ENCODE results near the gene DCC. TPM values are rescaled to one million over a fixed set of nuclear protein-coding genes. Genes with fewer than 3 reads are reported as not detected.

The DCC gene
- total and polyA plus RNA-seq, 11 donors = 0.02 TPM; not detected in 10

- Histone ChIP-seq H3K4me1 (no peaks in the 10 kb centered on the region), H3K27ac (no peak overlapping the region), H3K36me3 (no peaks in the 10 kb centered on the region), H3K4me3 (no peak overlapping the region), H3K9me3 (no peaks in the 10 kb centered on the region), H3K27me3 (no peaks in the 10 kb centered on the region)
- intact Hi-C loops (cut with DNase I) = loop anchor here in 1 of 10 donors (10.0 kb wide), 1 partner anchor 64 kb away; no protein-coding TSS in a partner anchor
- TF ChIP-seq POLR2A (IDR thresholded peaks at IDR 0.05) (no peak), CTCF (IDR thresholded peaks at IDR 0.05) (no peak)
- 41 to 61% (median 50%) methylated on average over 1 of the region's 1 CpG for WGBS, 4 donors
- ATAC-seq (no peak), DNase-seq (no peak)
Measured at GRCh38 chr18:53028565-53028964, 688.6 kb downstream of the DCC start.

GRCh38 chr18:53033128-53033527, 693.1 kb downstream of the DCC start:
- Histone ChIP-seq H3K9me3 (no peaks in the 10 kb centered on the region), H3K27ac (no peak overlapping the region), H3K36me3 (no peaks in the 10 kb centered on the region), H3K4me3 (no peak overlapping the region), H3K27me3 (no peaks in the 10 kb centered on the region), H3K4me1 (no peaks in the 10 kb centered on the region)
- 73 to 92% (median 90%) methylated on average over 3 of the region's 3 CpGs for WGBS, 4 donors
- TF ChIP-seq POLR2A (IDR thresholded peaks at IDR 0.05) = no peak
- TF ChIP-seq CTCF (IDR thresholded peaks at IDR 0.05) = no peak
- intact Hi-C loops (cut with DNase I) = no loop called here
- DNase-seq (no peak), ATAC-seq (no peak)

GRCh38 chr18:53038608-53039007, 698.6 kb downstream of the DCC start:
- Histone ChIP-seq H3K36me3 (no peaks in the 10 kb centered on the region), H3K27me3 (no peaks in the 10 kb centered on the region), H3K4me3 (no peak overlapping the region), H3K9me3 (peaks cover 0 to 20% (median 0%) of the 10 kb centered on the region in 12 donors), H3K4me1 (no peaks in the 10 kb centered on the region), H3K27ac (no peak overlapping the region)
- intact Hi-C loops (cut with DNase I) = no loop called here
- ATAC-seq (no peak), DNase-seq (no peak)
- no peak for TF ChIP-seq POLR2A (IDR thresholded peaks at IDR 0.05)

GRCh38 chr18:53040286-53040685, 700.3 kb downstream of the DCC start:
- Histone ChIP-seq H3K36me3 (no peaks in the 10 kb centered on the region), H3K27me3 (no peaks in the 10 kb centered on the region), H3K27ac (no peak overlapping the region), H3K9me3 (peaks cover 0 to 20% (median 0%) of the 10 kb centered on the region in 12 donors), H3K4me1 (no peaks in the 10 kb centered on the region), H3K4me3 (no peak overlapping the region)
- 51 to 54% (median 51%) methylated on average over 3 of the region's 3 CpGs for WGBS, 4 donors
- ATAC-seq = no peak
- intact Hi-C loops (cut with DNase I) = no loop called here
- no peak for DNase-seq
- TF ChIP-seq CTCF (IDR thresholded peaks at IDR 0.05) (no peak), POLR2A (IDR thresholded peaks at IDR 0.05) (no peak)

GRCh38 chr18:53056064-53056463, 716.1 kb downstream of the DCC start:
- Histone ChIP-seq H3K4me3 (no peak overlapping the region), H3K4me1 (no peaks in the 10 kb centered on the region), H3K36me3 (no peaks in the 10 kb centered on the region), H3K27ac (no peak overlapping the region), H3K9me3 (no peaks in the 10 kb centered on the region), H3K27me3 (no peaks in the 10 kb centered on the region)
- DNase-seq (no peak), ATAC-seq (no peak)
- intact Hi-C loops (cut with DNase I) = no loop called here
- WGBS, 4 donors = 54 to 71% (median 62%) methylated on average over 6 of the region's 6 CpGs
- no peak for TF ChIP-seq POLR2A (IDR thresholded peaks at IDR 0.05)
- TF ChIP-seq CTCF (IDR thresholded peaks at IDR 0.05) = no peak
